K562 (cell line): ENCODE results near the gene S100P. TPM values are rescaled to one million over a fixed set of nuclear protein-coding genes. Genes with fewer than 3 reads are reported as not detected.
A peak's percentile ranks its signal among the peaks of the same experiment; 100 is the strongest.

ENCODE experiments used
- CBX8 ChIP-seq: fragments of 200-600 bp; sonication (generic); IDR thresholded peaks from 2 replicates; pipeline ENCODE4 v1.6.1; 2012; ENCODE audit warnings: borderline replicate concordance, mixed run types, low read depth, mild to moderate bottlenecking, moderate library complexity, mixed read lengths, low read length, control low read depth, inconsistent platforms; ENCODE audit not compliant: poor library complexity, severe bottlenecking; ENCODE audit errors: extremely low read depth
- CGGBP1 ChIP-seq: fragments of 250-450 bp; sonication (Bioruptor Pico); IDR thresholded peaks from 2 replicates; pipeline ENCODE4 v1.9.0; 2021; ENCODE audit warnings: mild to moderate bottlenecking
- CREB3L1 ChIP-seq: fragments of 450-650 bp; IDR thresholded peaks from 2 replicates; pipeline ENCODE4 v1.6.1; 2014; ENCODE audit warnings: low read depth, mild to moderate bottlenecking, moderate library complexity, borderline replicate concordance
- E4F1 ChIP-seq: fragments of 250-450 bp; sonication (Bioruptor Pico); IDR thresholded peaks from 2 replicates; pipeline ENCODE4 v1.5.0; 2021; ENCODE audit warnings: mild to moderate bottlenecking, borderline replicate concordance
- ELF4 ChIP-seq: fragments of 450-650 bp; formaldehyde crosslinking; IDR thresholded peaks from 2 replicates; pipeline ENCODE4 v1.4.0; 2022; ENCODE audit warnings: missing genetic modification characterization
- ELK3 ChIP-seq: fragments of 450-650 bp; formaldehyde crosslinking; IDR thresholded peaks from 2 replicates; pipeline ENCODE4 v1.4.0; 2020; ENCODE audit warnings: mild to moderate bottlenecking
- ETV5 ChIP-seq: sonication (generic); formaldehyde crosslinking; IDR thresholded peaks from 2 replicates; pipeline ENCODE4 v1.4.0; 2020; ENCODE audit warnings: low read depth, mild to moderate bottlenecking, missing genetic modification reagents
- NEUROD1 ChIP-seq: fragments of 150-350 bp; IDR thresholded peaks from 2 replicates; pipeline ENCODE4 v1.6.1; 2014; ENCODE audit warnings: borderline replicate concordance, low read length, low read depth; ENCODE audit not compliant: partially characterized antibody
- PHF8 ChIP-seq: fragments of 200-600 bp; sonication (generic); IDR thresholded peaks from 2 replicates; pipeline ENCODE4 v1.6.1; 2012; ENCODE audit warnings: mixed run types, mild to moderate bottlenecking, inconsistent platforms, low read length, moderate library complexity, borderline replicate concordance
- POLR3A ChIP-seq: IDR thresholded peaks from 2 replicates; pipeline ENCODE4 v1.6.1; 2011; ENCODE audit warnings: borderline replicate concordance, mild to moderate bottlenecking, moderate library complexity; ENCODE audit not compliant: insufficient read length, insufficient read depth; ENCODE audit errors: extremely low read depth
- SETDB1 ChIP-seq: IDR thresholded peaks from one replicate; pipeline ENCODE4 v1.6.1; 2012; ENCODE audit warnings: low read length, control low read depth, inconsistent platforms
- SMARCA5 ChIP-seq: fragments of 450-650 bp; IDR thresholded peaks from 2 replicates; pipeline ENCODE4 v1.6.1; 2016
- TCF3 ChIP-seq: sonication (generic); formaldehyde crosslinking; IDR thresholded peaks from 2 replicates; pipeline ENCODE4 v1.4.0; 2020; ENCODE audit warnings: mild to moderate bottlenecking, missing genetic modification reagents
- TRIM25 ChIP-seq: fragments of 450-650 bp; IDR thresholded peaks from 2 replicates; pipeline ENCODE4 v1.7.0; 2016; ENCODE audit warnings: borderline replicate concordance
- ZNF24 ChIP-seq: fragments of 450-650 bp; IDR thresholded peaks from 2 replicates; pipeline ENCODE4 v1.6.1; 2016
- ZNF41 ChIP-seq: fragments of 250-450 bp; sonication (Bioruptor Pico); conservative IDR thresholded peaks from 2 replicates; pipeline ENCODE4 v1.4.0; 2020; ENCODE audit warnings: mild to moderate bottlenecking
- ZNF57 ChIP-seq: fragments of 450-650 bp; formaldehyde crosslinking; IDR thresholded peaks from 2 replicates; pipeline ENCODE4 v1.4.0; 2020; ENCODE audit warnings: mild to moderate bottlenecking, moderate library complexity
- ZNF707 ChIP-seq: fragments of 250-450 bp; sonication (Bioruptor Pico); conservative IDR thresholded peaks from 2 replicates; pipeline ENCODE4 v1.8.0; 2022; ENCODE audit warnings: inconsistent platforms, mild to moderate bottlenecking, moderate library complexity
- ZNF76 ChIP-seq: fragments of 250-450 bp; sonication (Bioruptor Pico); IDR thresholded peaks from 2 replicates; pipeline ENCODE4 v1.4.0; 2020; ENCODE audit warnings: mild to moderate bottlenecking, moderate library complexity, borderline replicate concordance
- polyA plus RNA-seq, 8 experiments: library from polyadenylated mRNA; depleted of rRNA in 4 of 8; stranded (reverse) in 5 of 8; unstranded in 3 of 8; fragments of >200 nt; fragmentation: Nextera tagmentation in 2 of 8; fragmentation: Illumina TruSeq in 1 of 8; extraction: Ambion mirVana in 2 of 8; extraction: Trizol in 1 of 8; gene quantifications; 2 replicates each; pipeline versions ENCODE4 v1.2.1 to v1.2.3, GENCODE V29; 2011 to 2014; ENCODE audit warnings: inconsistent platforms in 1 of 8, missing spikeins in 1 of 8
- total RNA-seq, 7 experiments: library from RNA; depleted of rRNA in 6 of 7; stranded (reverse); fragments of >200 nt in 6 of 7; fragmentation: Illumina TruSeq in 2 of 7; extraction: Trizol in 2 of 7; gene quantifications; 2 replicates each; pipeline versions ENCODE4 v1.2.1 to v1.2.3, GENCODE V29; 2011 to 2021; ENCODE audit warnings: low replicate concordance in 1 of 7

Gene S100P
- total and polyA plus RNA-seq, 9 of the 15 experiments (the other 6 are each of a cell fraction or from before 2014, with no cell fraction given), result 4.1 to 23.8 (median 7.5) TPM

GRCh38 chr4:6673660-6674499 is 19.8 kb upstream of the S100P start (continued):
- TF ChIP-seq PHF8 (peak; percentile 80; the same call in 1 of the 2 replicates), ZNF76 (no peak), SETDB1 (peak; percentile 94), NEUROD1 (no peak), ELK3 (CRISPR knock-in tag) (0 out of 2 replicates have a peak, but pooled peaks have one; percentile 36), SMARCA5 (no peak), ZNF24 (no peak), CGGBP1 (CRISPR knock-in tag) (0 out of 2 replicates have a peak, but pooled peaks have one; percentile 42), ETV5 (CRISPR knock-in tag) (peak; percentile 66), CREB3L1 (peak; percentile 78), ZNF707 (CRISPR knock-in tag) (no peak), E4F1 (CRISPR knock-in tag) (peak; percentile 97), ZNF57 (CRISPR knock-in tag) (peak; percentile 71; the same call in 1 of the 2 replicates), ZNF41 (CRISPR knock-in tag) (no peak), TCF3 (no peak), POLR3A (no peak), ELF4 (CRISPR knock-in tag) (peak; percentile 77; the same call in 1 of the 2 replicates), CBX8 (no peak), TRIM25 (no peak)
